Stimulated activated CD4-positive, alpha-beta T cell treated with anti-CD3 and anti-CD28 coated beads, Interleukin-1b, Interleukin-23, amount 100 ng/mL, for 24 hours (primary cell): Measurements from ENCODE around the gene CRABP2.

Experiments used
- DNase-seq, 4 experiments: peaks; one replicate each; pipeline ENCODE4 v3.0.0-alpha.2; 2020; ENCODE audit warnings: low read depth in 4 of 4, low spot score in 1 of 4

The CRABP2 gene

DNA sequence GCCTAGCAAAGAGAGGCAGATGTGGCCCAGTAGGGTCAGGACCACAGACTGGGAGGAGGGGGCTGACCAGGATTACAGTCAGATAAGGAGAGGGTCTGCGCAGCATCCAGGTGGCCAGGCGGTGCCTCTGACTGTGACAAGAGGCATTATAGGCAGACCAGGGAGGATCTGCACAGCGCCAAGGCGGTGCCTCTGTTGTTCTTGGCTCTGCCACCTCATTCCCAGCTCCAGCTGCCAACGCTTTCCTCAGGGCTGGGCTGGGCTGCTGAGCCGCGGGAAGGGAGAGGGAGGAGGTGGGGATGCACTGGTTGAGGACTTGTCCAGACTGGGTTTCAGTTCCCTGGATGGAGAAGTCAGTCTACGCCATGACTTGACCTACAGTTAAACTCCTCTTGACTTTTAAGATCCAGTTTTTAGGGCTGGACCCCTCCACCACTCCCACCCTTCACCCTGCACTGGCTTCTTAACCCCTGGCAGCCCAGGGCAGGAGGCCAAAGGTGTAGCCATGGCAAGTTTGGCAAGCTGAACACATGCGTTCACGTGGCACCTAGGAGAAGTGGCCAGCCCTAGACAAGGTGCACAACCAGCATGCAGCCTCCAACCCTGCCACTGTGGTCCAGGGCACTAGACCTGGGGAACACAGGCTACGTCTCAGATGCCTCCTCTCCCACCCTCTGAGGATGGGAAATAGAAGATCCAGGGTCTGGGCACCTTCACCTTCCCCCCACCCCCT is 4.5 kb upstream of the CRABP2 start:
- DNase-seq = no peak

DNA sequence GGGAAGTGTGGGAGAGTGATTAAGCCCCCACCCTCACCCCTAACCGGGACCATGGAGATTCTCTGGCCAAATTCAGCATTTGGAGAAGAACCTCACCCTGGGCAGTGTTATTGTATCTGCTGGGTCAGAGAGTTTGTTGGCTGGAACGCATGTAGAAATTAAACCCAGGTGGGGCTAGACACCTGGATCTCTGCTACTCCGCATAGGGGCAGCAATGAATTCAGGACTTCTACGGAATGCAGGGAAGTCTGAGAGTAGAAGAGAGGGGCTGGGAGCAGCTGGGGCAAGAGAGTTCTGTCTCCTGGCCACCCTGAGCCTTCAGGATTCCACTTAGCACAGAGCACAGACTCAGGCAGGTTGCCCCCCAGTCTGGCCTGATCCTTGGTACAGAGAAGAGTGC is 3.6 kb upstream of the CRABP2 start:
- no peak for DNase-seq

GRCh38 chr1:156708218-156708661 is 2.9 kb upstream of the CRABP2 start:
- DNase-seq = no peak

GRCh38 chr1:156707417-156708217 is 2.2 kb upstream of the CRABP2 start:
- no peak for DNase-seq

DNA sequence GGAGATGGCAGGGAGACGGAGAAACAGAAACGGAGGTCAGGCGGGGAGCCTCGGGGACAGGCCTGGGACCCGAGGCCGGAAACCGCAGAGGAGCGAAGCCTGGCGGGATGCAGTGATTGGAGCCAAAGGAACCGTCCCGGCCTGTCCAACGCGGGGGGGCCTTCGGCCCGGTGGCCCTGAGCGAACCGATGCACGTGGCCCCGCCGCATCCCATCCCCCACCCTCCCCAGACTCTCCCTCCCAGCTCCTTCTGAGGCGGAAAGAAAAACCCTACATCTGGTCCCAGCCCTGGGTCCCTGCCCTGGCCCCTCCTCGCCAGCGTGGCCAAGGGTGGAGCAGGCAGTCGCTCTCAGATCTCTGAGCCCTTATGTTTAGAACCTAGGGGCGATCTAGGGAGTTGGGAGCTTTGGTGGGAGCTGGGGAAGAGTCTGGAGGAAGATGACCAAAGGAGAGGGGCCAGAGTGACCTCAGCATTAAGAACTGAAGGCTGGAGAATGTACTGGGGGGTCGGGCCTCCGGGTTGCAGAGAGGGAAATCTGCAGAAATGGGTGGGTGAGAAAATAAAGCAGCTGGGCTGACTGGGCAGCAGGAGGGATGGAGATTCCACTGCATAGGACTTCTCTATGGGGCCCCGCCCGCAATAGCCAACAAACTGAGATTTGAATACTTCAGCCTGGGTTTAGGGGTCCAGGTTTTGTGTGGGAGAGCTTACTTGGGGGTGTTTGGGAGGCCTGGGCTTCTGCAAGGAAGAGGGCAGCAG is 1.5 kb upstream of the CRABP2 start:
- no peak for DNase-seq

DNA sequence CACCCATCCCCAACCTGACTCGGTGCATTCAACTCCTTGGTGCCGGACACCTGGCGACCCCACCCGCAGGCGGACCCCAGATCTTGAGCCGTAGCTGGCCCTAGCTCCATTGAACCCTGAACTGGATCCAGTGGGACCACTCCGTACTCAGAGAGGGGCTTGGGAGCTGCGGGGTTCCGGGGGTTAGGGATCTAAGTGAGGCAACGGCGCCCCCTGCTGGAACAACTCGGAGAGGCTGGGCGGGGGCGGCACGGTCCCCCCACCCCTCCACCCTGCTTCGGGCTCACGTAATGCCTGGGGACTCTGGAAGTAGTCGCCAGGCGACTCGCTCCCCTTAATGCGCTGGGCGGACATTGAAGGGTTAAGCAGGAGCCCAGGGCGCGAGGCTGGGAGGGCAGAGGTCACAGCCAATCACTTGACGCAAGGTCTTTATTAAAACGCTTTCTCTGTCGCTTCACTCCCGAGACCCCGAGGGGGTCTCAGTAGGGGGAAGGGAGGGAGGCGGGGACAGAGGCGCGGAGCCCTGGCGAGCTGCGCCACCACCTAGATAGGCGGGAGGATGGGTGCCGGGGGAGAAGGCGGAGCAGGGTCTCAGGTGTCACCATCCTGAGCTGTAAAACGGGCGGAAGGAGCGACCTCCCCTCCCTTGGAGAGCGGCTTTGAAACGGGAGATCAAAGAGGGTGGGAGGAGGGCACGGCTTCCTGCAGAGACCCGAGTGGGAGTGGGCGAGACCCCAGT is 704 bp upstream of the CRABP2 start:
- DNase-seq = peak; percentile 56 to 64 (median 58)

GRCh38 chr1:156704930-156705320 is 458 bp downstream of the CRABP2 start:
- no peak for DNase-seq

DNA sequence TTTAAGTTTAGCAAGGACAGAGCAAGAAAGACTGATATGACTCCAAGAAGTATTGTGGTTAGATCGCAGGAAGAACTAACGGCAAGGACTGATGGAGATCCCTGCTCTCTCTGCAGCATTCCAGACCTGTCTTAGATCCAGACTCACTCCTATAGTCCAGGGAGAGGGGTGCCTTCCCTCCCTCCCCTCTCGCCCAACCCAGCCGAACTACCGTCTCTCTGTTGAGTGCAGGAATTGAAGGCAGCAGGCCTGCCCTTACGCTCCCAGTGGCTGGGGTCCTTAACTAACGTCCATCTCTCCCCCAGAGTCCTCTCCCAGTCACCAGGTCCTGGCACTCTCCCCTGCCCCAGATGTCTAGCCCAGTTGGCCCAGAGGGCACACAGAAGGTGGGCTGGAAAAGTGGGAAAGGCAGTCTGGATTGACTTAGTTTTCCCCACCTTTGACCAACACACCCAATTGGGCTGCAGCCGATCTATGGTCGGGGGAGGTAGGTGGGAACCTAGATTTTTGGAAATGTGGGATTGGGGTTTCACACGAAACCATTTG is 1.1 kb downstream of the CRABP2 start:
- no peak for DNase-seq

DNA sequence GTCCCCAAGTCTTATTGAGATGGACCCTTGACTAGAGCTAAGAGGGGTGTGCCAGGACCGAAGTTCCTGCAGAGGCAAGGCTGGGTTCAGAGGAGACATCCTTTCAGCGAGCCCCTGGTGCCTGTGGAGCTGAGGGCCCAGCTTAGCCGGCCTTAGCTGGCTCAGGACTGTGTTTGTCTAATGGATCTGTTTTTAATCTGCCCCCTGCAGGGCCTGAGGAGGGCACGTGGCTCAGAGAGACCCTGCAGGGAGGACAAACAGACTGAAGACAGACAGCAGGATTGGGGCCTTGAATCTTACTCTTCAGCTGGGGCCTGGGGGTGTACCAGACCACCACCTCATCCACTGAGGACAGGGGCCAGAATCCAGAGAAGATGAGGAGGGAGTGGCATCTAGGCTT is 1.6 kb downstream of the CRABP2 start:
- DNase-seq = no peak

DNA sequence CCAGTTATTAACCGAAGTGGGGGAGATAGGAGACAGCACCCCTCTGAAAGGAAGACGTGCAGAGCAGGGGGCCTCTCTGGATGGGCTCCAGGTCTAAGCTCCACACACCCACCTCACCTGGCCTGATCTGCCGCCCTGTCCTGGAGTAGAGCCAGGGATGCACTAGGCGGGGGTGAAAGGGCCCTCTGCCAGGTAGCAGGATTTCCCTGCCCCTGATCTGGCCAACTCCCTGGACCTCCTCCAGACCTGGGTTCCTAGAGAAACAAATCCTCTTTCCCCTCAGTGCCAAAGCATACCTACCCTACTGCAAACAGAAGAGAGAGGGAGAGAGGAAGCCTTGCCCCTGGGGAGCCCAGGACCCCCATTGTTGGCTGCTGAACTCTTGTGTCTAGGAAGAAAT is 2.0 kb downstream of the CRABP2 start:
- no peak for DNase-seq

- no peak for DNase-seq
These were observed 4.4 kb downstream of the CRABP2 start for GRCh38 chr1:156700736-156701531.

GRCh38 chr1:156698995-156699394 is 6.4 kb downstream of the CRABP2 start:
- no peak for DNase-seq

- no peak for DNase-seq
These were observed 7.9 kb downstream of the CRABP2 start for GRCh38 chr1:156697481-156697880.

GRCh38 chr1:156696755-156697154 is 8.6 kb downstream of the CRABP2 start:
- no peak for DNase-seq

- DNase-seq = no peak
These were observed 10.8 kb downstream of the CRABP2 start for GRCh38 chr1:156694690-156694962.

GRCh38 chr1:156693848-156694689 is 11.3 kb downstream of the CRABP2 start:
- DNase-seq = no peak

- DNase-seq = no peak
These were observed 12.2 kb downstream of the CRABP2 start for GRCh38 chr1:156692925-156693847.

DNA sequence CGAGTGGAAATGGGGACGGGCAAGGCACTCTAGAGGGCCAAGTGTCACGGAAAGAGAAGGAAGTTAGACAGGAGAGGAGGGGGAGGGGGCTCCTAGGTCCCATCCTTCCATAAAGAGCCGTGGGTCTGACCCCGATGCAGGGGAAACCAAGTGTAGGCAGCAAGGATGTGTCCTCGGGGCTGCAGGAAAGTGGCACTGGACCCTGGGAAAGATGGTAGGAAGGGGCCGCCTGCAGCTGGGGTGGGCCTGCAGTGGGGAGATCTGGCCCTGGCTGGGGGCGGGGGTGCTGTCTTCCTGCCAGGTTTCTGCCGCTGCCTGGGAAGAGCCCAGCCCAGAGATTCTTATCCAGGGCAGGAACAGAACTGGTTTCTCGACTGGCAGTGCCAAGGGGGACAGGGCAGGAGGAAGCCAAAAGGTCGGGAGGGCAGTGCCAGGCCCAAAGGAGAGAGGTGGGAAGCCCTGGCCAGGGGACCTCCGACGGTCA is 12.9 kb downstream of the CRABP2 start:
- DNase-seq = no peak
